Endodermal cell (in vitro differentiated cells): Measurements from ENCODE around the gene PXN. TPM values are rescaled to one million over a fixed set of nuclear protein-coding genes. Genes with fewer than 3 reads are reported as not detected.
A peak's percentile ranks its signal among the peaks of the same experiment; 100 is the strongest.
"Not testable (repeated sequence)": the region's sequence is repeated elsewhere in the genome, so short reads cannot be mapped to it uniquely, and the experiment has no call there.

Experiments
- DNase-seq: peaks from one replicate; pipeline ENCODE4 v3.0.0-alpha.2; 2017
- H3K27ac ChIP-seq: 2 replicates; pipeline ENCODE4 v1.5.1; 2013; ENCODE audit warnings: mild to moderate bottlenecking, low read depth, low read length, moderate library complexity
- H3K27me3 ChIP-seq: 2 replicates; pipeline ENCODE4 v1.6.1; 2013; ENCODE audit warnings: mild to moderate bottlenecking, low read length, moderate library complexity; ENCODE audit not compliant: insufficient read depth, control insufficient read depth, poor library complexity, severe bottlenecking
- H3K36me3 ChIP-seq: 2 replicates; pipeline ENCODE4 v1.7.0; 2013; ENCODE audit warnings: mild to moderate bottlenecking, low read length, moderate library complexity; ENCODE audit not compliant: control insufficient read depth, insufficient read depth
- H3K4me1 ChIP-seq: one replicate; pipeline ENCODE4 v1.7.0; 2013; ENCODE audit warnings: low read length; ENCODE audit not compliant: control insufficient read depth, insufficient read depth
- H3K4me3 ChIP-seq: 2 replicates; pipeline ENCODE4 v1.5.1; 2013; ENCODE audit warnings: mild to moderate bottlenecking, low read length, moderate library complexity
- H3K9ac ChIP-seq: 2 replicates; pipeline ENCODE4 v1.6.1; 2013; ENCODE audit warnings: mild to moderate bottlenecking, low read length, moderate library complexity; ENCODE audit not compliant: poor library complexity, severe bottlenecking; ENCODE audit errors: extremely low read depth
- H3K9me3 ChIP-seq: 2 replicates; pipeline ENCODE4 v1.6.1; 2013; ENCODE audit warnings: mild to moderate bottlenecking, low read length, moderate library complexity; ENCODE audit not compliant: control insufficient read depth
- H3K27ac Mint-ChIP-seq: 2 replicates; pipeline ENCODE4 v1.8.0; 2020; ENCODE audit warnings: mixed read lengths
- H3K27me3 Mint-ChIP-seq: 2 replicates; pipeline ENCODE4 v1.8.0; 2021; ENCODE audit warnings: mild to moderate bottlenecking, mixed read lengths; ENCODE audit not compliant: insufficient read depth
- H3K36me3 Mint-ChIP-seq: 2 replicates; pipeline ENCODE4 v1.8.0; 2020; ENCODE audit warnings: low read depth, mixed read lengths
- H3K4me1 Mint-ChIP-seq: 2 replicates; pipeline ENCODE4 v1.8.0; 2020; ENCODE audit warnings: mixed read lengths
- H3K4me3 Mint-ChIP-seq: 2 replicates; pipeline ENCODE4 v1.8.0; 2020; ENCODE audit warnings: mild to moderate bottlenecking, moderate library complexity, mixed read lengths
- H3K9me3 Mint-ChIP-seq: 2 replicates; pipeline ENCODE4 v1.8.0; 2020; ENCODE audit warnings: mild to moderate bottlenecking, mixed read lengths
- whole genome bisulfite sequencing, 2 experiments: methylation state at CpG; one replicate each; pipeline versions ENCODE4 v1.1.5 to v1.1.7; 2013; ENCODE audit warnings: missing lambda C conversion rate in 2 of 2, mixed read lengths in 1 of 2; ENCODE audit not compliant: insufficient coverage in 1 of 2, insufficient read length in 1 of 2; 5-methylcytosine and 5-hydroxymethylcytosine counted together
- total RNA-seq, 2 donors: library from RNA; stranded (reverse); fragmentation: NEBNext Ultra II Directional in 1 of 2; extraction: Animal tissue kit (Norgen Biotek cat#: 25700) in 1 of 2; gene quantifications; 2 replicates in 1 of 2; 3 replicates in 1 of 2; pipeline ENCODE4 v1.2.1, GENCODE V29; 2021
- TF ChIP-seq, protein P1 (sequence below): fragments of 200-600 bp; sonication (generic); conservative IDR thresholded peaks from 2 replicates; pipeline ENCODE4 v1.5.0; 2021; ENCODE audit warnings: antibody characterized with exemption, mild to moderate bottlenecking

The PXN gene
- total RNA-seq, 2 donors from 2014 or later, result 58.4 to 92.7 TPM

DNA sequence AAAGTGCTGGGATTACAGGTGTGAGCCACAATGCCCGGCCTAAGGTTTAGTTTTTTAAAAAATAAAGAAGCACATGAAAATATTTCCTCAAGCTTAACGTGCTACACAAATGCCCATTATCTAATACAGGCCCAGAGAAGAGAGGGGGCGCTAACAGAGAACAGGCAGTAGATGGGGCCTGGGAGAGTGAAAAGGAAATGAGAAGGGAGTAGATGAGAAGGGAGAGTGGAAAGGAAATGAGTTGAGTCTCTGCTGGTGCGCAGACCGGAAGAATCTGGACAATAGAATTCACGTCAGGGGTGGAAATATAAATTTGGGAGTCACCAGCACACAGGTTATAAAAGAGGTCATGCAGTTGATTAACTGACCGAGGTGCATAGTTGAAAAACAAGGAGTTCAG, 10.7 kb downstream of the PXN start:
- WGBS, 2 experiments, result 98 to 100% methylated on average over 4 to 7 of the region's 7 CpGs
- no peak overlapping the region for H3K4me3 ChIP-seq

DNA sequence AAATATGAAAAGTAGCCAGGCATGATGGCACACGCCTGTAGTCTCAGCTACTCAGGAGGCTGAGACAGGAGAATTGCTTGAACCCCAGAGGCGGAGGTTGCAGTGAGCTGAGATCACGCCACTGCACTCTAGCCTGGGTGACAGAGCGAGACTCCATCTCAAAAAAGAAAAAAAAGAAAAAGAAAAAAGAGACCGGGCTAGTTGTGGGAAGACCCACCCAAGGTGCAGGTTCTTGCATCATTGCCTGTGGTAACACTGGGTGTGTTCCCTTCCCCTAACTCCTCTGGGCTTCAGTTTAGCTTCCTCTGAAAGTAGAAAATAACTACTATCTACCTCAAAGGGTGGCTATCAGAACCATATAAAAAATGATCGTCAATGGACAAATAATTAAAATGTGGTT, 12.2 kb downstream of the PXN start:
- DNase-seq, H3K27me3 ChIP-seq, H3K9ac ChIP-seq, H3K9me3 Mint-ChIP-seq, H3K27ac ChIP-seq, H3K4me3 Mint-ChIP-seq, H3K27ac Mint-ChIP-seq, H3K27me3 Mint-ChIP-seq, H3K4me3 ChIP-seq, H3K9me3 ChIP-seq: not testable (repeated sequence)
- H3K36me3 ChIP-seq, result peaks cover 13% of the 10 kb centered on the region
- H3K36me3 Mint-ChIP-seq, result peaks cover 19% of the 10 kb centered on the region
- WGBS, 2 experiments, result 94 to 95% methylated on average over 3 to 5 of the region's 6 CpGs
- peaks cover 55% of the 10 kb centered on the region for H3K4me1 Mint-ChIP-seq
- peaks cover 11% of the 10 kb centered on the region for H3K4me1 ChIP-seq

More for the DNA sequence above, 10.7 kb downstream of the PXN start:
- Histone ChIP-seq H3K4me1 (peaks cover 10% of the 10 kb centered on the region), H3K9ac (no peak overlapping the region), H3K27me3 (no peaks in the 10 kb centered on the region), H3K27ac (no peak overlapping the region), H3K9me3 (no peaks in the 10 kb centered on the region), H3K36me3 (peaks cover 16% of the 10 kb centered on the region)
- Mint-ChIP-seq H3K27me3 (no peaks in the 10 kb centered on the region), H3K4me3 (no peak overlapping the region), H3K36me3 (peaks cover 22% of the 10 kb centered on the region), H3K4me1 (peaks cover 53% of the 10 kb centered on the region), H3K27ac (peak overlapping the region; percentile 33), H3K9me3 (no peaks in the 10 kb centered on the region)
- peak; percentile 70 for DNase-seq
- TF ChIP-seq, protein P1, sequence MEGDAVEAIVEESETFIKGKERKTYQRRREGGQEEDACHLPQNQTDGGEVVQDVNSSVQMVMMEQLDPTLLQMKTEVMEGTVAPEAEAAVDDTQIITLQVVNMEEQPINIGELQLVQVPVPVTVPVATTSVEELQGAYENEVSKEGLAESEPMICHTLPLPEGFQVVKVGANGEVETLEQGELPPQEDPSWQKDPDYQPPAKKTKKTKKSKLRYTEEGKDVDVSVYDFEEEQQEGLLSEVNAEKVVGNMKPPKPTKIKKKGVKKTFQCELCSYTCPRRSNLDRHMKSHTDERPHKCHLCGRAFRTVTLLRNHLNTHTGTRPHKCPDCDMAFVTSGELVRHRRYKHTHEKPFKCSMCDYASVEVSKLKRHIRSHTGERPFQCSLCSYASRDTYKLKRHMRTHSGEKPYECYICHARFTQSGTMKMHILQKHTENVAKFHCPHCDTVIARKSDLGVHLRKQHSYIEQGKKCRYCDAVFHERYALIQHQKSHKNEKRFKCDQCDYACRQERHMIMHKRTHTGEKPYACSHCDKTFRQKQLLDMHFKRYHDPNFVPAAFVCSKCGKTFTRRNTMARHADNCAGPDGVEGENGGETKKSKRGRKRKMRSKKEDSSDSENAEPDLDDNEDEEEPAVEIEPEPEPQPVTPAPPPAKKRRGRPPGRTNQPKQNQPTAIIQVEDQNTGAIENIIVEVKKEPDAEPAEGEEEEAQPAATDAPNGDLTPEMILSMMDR, result peak; percentile 62

DNA sequence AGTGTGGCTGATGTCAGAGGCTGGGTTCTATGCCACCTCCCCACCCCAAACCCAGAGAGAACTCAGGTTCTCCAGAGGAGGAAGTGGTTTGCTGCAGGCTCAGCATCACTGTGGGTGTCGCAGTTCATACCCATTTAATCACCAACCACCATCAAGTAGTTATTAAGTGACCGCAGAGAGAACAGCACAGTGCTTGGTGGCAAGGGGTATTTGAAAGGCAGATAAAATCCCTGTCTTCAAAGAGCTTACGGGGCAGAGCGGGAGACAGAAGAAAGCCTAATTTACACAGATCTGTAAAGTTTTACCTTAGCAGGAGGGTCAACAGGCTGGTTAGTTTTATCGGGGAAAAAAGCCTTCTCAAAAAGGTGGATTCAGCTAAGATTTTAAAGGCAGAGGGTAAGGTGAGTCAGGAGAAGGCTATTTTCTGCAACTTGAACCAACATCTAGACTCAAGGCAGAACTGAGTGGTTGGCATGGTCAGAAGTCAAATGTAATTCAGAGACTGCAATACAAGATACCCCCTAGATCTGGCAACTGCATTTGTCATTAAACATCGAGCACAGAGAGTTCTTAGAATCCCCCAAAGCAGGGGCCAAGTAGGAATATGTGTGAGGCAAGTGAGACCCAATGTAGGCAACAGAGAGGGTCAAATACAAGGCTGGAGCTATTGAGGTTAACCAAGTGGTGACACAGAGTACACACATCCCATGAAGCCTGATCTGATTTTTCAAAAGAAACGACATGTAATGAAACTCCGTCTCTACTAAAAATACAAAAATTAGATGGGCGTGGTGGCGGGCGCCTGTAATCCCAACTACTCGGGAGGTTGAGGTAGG, 13.2 kb downstream of the PXN start:
- H3K9ac ChIP-seq, result no peak overlapping the region
- Mint-ChIP-seq H3K27ac (peak overlapping the region; percentile 50), H3K27me3 (no peaks in the 10 kb centered on the region), H3K4me3 (no peak overlapping the region), H3K9me3 (no peaks in the 10 kb centered on the region), H3K36me3 (peaks cover 19% of the 10 kb centered on the region), H3K4me1 (peaks cover 52% of the 10 kb centered on the region)
- no peaks in the 10 kb centered on the region for H3K27me3 ChIP-seq
- peaks cover 6% of the 10 kb centered on the region for H3K4me1 ChIP-seq
- H3K9me3 ChIP-seq, result no peaks in the 10 kb centered on the region
- DNase-seq, result no peak
- H3K27ac ChIP-seq, result no peak overlapping the region
- no peak overlapping the region for H3K4me3 ChIP-seq
- TF ChIP-seq, protein P1, result no peak
- WGBS, 2 experiments, result 92 to 94% methylated on average over 10 to 11 of the region's 12 CpGs
- peaks cover 18% of the 10 kb centered on the region for H3K36me3 ChIP-seq

DNA sequence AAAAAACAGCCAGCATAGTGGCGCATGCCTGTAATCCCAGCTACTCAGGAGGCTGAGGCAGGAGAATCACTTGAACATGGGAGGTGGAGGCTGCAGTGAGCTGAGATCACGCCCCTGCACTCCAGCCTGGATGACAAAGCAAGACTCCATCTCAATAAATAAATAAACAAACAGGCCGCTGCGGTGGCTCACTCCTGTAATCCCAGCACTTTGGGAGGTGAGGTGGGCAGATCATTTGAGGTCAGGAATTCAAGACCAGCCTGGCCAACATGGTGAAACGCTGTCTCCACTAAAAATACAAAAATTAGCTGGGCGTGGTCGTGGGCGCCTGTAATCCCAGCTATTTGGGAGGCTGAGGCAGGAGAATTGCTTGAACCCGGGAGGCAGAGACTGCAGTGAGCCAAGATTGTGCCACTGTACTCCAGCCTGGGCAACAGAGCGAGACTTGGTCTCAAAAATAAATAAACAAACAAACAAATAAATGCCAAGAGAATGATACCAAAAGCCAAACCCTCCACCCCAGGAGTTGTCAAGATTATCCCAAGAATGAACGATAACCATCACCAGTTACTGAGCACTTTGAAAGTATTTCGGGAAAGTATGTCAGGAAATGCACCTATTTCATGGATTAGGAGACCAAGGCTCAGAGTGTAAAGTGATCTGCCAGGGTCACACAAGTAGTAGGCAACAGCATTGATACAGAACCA, 14.0 kb downstream of the PXN start:
- peaks cover 19% of the 10 kb centered on the region for H3K36me3 Mint-ChIP-seq
- H3K9me3 Mint-ChIP-seq, H3K9me3 ChIP-seq, H3K9ac ChIP-seq, H3K4me1 ChIP-seq, DNase-seq, H3K27me3 ChIP-seq, H3K4me3 Mint-ChIP-seq, H3K27me3 Mint-ChIP-seq, H3K4me3 ChIP-seq, H3K27ac ChIP-seq: not testable (repeated sequence)
- peak overlapping the region; percentile 4 for H3K27ac Mint-ChIP-seq
- 93% methylated on average over 7 to 12 of the region's 12 CpGs for WGBS, 2 experiments
- H3K36me3 ChIP-seq, result peaks cover 22% of the 10 kb centered on the region
- peaks cover 46% of the 10 kb centered on the region for H3K4me1 Mint-ChIP-seq
